ENCODE data around the gene PASD1.
"Not testable (repeated sequence)": the region's sequence is repeated elsewhere in the genome, so short reads cannot be mapped to it uniquely, and the experiment has no call there.

Gene PASD1

GRCh38 chrX:151564035-151564434 lies 560 bp downstream of the PASD1 start:
- DNase-seq: no peak
- H3K4me3 Mint-ChIP-seq: no peak overlapping the region
- H3K27ac Mint-ChIP-seq: no peak overlapping the region
- H3K4me1 Mint-ChIP-seq: no peaks in the 10 kb centered on the region
- no peak for ATAC-seq (replicated peaks)
- no peaks in the 10 kb centered on the region for H3K36me3 Mint-ChIP-seq
- no peaks in the 10 kb centered on the region for H3K27me3 Mint-ChIP-seq
- peaks cover 0 to 3% of the 10 kb centered on the region in 2 donors for H3K9me3 Mint-ChIP-seq

GRCh38 chrX:151566872-151567271 lies 3.4 kb downstream of the PASD1 start:
- DNase-seq; ATAC-seq (replicated peaks); H3K27ac Mint-ChIP-seq; H3K36me3 Mint-ChIP-seq; H3K27me3 Mint-ChIP-seq; H3K4me3 Mint-ChIP-seq; H3K9me3 Mint-ChIP-seq; H3K4me1 Mint-ChIP-seq: not testable (repeated sequence)

- no peaks in the 10 kb centered on the region for H3K36me3 Mint-ChIP-seq
- no peaks in the 10 kb centered on the region for H3K4me1 Mint-ChIP-seq
- no peak overlapping the region for H3K27ac Mint-ChIP-seq
- ATAC-seq (replicated peaks) (no peak), DNase-seq (no peak)
- H3K27me3 Mint-ChIP-seq: peaks cover 0 to 8% of the 10 kb centered on the region in 2 donors
- no peak overlapping the region for H3K4me3 Mint-ChIP-seq
- no peaks in the 10 kb centered on the region for H3K9me3 Mint-ChIP-seq
Observed at GRCh38 chrX:151570561-151570960, 7.1 kb downstream of the PASD1 start.

GRCh38 chrX:151593384-151593783 lies 29.9 kb downstream of the PASD1 start:
- ATAC-seq (replicated peaks); H3K9me3 Mint-ChIP-seq; DNase-seq; H3K27ac Mint-ChIP-seq; H3K27me3 Mint-ChIP-seq; H3K4me3 Mint-ChIP-seq; H3K4me1 Mint-ChIP-seq; H3K36me3 Mint-ChIP-seq: not testable (repeated sequence)

GRCh38 chrX:151596282-151596681 lies 32.8 kb downstream of the PASD1 start:
- Mint-ChIP-seq H3K9me3 (peaks cover 0 to 3% of the 10 kb centered on the region in 2 donors), H3K36me3 (no peaks in the 10 kb centered on the region), H3K4me3 (no peak overlapping the region), H3K27ac (no peak overlapping the region), H3K27me3 (peaks cover 0 to 4% of the 10 kb centered on the region in 2 donors), H3K4me1 (no peaks in the 10 kb centered on the region)
- DNase-seq: no peak
- ATAC-seq (replicated peaks): no peak

GRCh38 chrX:151604931-151605330 lies 41.5 kb downstream of the PASD1 start:
- Mint-ChIP-seq H3K27ac (no peak overlapping the region), H3K4me3 (no peak overlapping the region), H3K9me3 (no peaks in the 10 kb centered on the region), H3K36me3 (no peaks in the 10 kb centered on the region), H3K27me3 (no peaks in the 10 kb centered on the region), H3K4me1 (no peaks in the 10 kb centered on the region)
- ATAC-seq (replicated peaks) (no peak), DNase-seq (no peak)

- Mint-ChIP-seq H3K27ac (no peak overlapping the region), H3K36me3 (no peaks in the 10 kb centered on the region), H3K4me1 (no peaks in the 10 kb centered on the region), H3K9me3 (no peaks in the 10 kb centered on the region), H3K4me3 (no peak overlapping the region), H3K27me3 (no peaks in the 10 kb centered on the region)
- no peak for ATAC-seq (replicated peaks)
- DNase-seq: no peak
Observed at GRCh38 chrX:151609222-151609621, 45.7 kb downstream of the PASD1 start.

GRCh38 chrX:151621422-151621821 lies 57.9 kb downstream of the PASD1 start:
- H3K4me3 Mint-ChIP-seq: no peak overlapping the region
- no peaks in the 10 kb centered on the region for H3K4me1 Mint-ChIP-seq
- H3K9me3 Mint-ChIP-seq: no peaks in the 10 kb centered on the region
- ATAC-seq (replicated peaks): no peak
- DNase-seq: no peak
- no peak overlapping the region for H3K27ac Mint-ChIP-seq
- no peaks in the 10 kb centered on the region for H3K27me3 Mint-ChIP-seq
- no peaks in the 10 kb centered on the region for H3K36me3 Mint-ChIP-seq

- H3K36me3 Mint-ChIP-seq: no peaks in the 10 kb centered on the region
- no peak overlapping the region for H3K27ac Mint-ChIP-seq
- H3K9me3 Mint-ChIP-seq: no peaks in the 10 kb centered on the region
- DNase-seq: no peak
- no peak for ATAC-seq (replicated peaks)
- H3K4me1 Mint-ChIP-seq: no peaks in the 10 kb centered on the region
- no peak overlapping the region for H3K4me3 Mint-ChIP-seq
- no peaks in the 10 kb centered on the region for H3K27me3 Mint-ChIP-seq
Observed at GRCh38 chrX:151624677-151625076, 61.2 kb downstream of the PASD1 start.

- Mint-ChIP-seq H3K27ac (no peak overlapping the region), H3K4me3 (no peak overlapping the region), H3K27me3 (peaks cover 0 to under 1% of the 10 kb centered on the region in 2 donors), H3K4me1 (no peaks in the 10 kb centered on the region), H3K36me3 (no peaks in the 10 kb centered on the region), H3K9me3 (no peaks in the 10 kb centered on the region)
- ATAC-seq (replicated peaks): no peak
- DNase-seq: no peak
Observed at GRCh38 chrX:151631822-151632221, 68.3 kb downstream of the PASD1 start.

GRCh38 chrX:151633157-151633556 lies 69.7 kb downstream of the PASD1 start:
- peaks cover 0 to 3% of the 10 kb centered on the region in 2 donors for H3K27me3 Mint-ChIP-seq
- no peaks in the 10 kb centered on the region for H3K36me3 Mint-ChIP-seq
- H3K9me3 Mint-ChIP-seq: no peaks in the 10 kb centered on the region
- H3K4me3 Mint-ChIP-seq: no peak overlapping the region
- ATAC-seq (replicated peaks) (no peak), DNase-seq (no peak)
- H3K27ac Mint-ChIP-seq: no peak overlapping the region
- no peaks in the 10 kb centered on the region for H3K4me1 Mint-ChIP-seq

- no peaks in the 10 kb centered on the region for H3K9me3 Mint-ChIP-seq
- DNase-seq (no peak), ATAC-seq (replicated peaks) (no peak)
- no peaks in the 10 kb centered on the region for H3K4me1 Mint-ChIP-seq
- H3K27ac Mint-ChIP-seq: no peak overlapping the region
- no peak overlapping the region for H3K4me3 Mint-ChIP-seq
- peaks cover 0 to 8% of the 10 kb centered on the region in 2 donors for H3K27me3 Mint-ChIP-seq
- H3K36me3 Mint-ChIP-seq: no peaks in the 10 kb centered on the region
Observed at GRCh38 chrX:151634937-151635336, 71.5 kb downstream of the PASD1 start.

GRCh38 chrX:151641564-151641963 lies 78.1 kb downstream of the PASD1 start:
- Mint-ChIP-seq H3K9me3 (no peaks in the 10 kb centered on the region), H3K4me3 (no peak overlapping the region), H3K27ac (no peak overlapping the region), H3K27me3 (peaks cover 0 to 12% of the 10 kb centered on the region in 2 donors), H3K36me3 (no peaks in the 10 kb centered on the region), H3K4me1 (no peaks in the 10 kb centered on the region)
- DNase-seq: no peak
- ATAC-seq (replicated peaks): no peak

- Mint-ChIP-seq H3K27me3 (peaks cover 1 to 3% of the 10 kb centered on the region in 2 donors), H3K4me1 (no peaks in the 10 kb centered on the region), H3K9me3 (no peaks in the 10 kb centered on the region), H3K4me3 (no peak overlapping the region), H3K27ac (no peak overlapping the region), H3K36me3 (no peaks in the 10 kb centered on the region)
- ATAC-seq (replicated peaks) (no peak), DNase-seq (no peak)
Observed at GRCh38 chrX:151675121-151675746, 111.8 kb downstream of the PASD1 start.

GRCh38 chrX:151676196-151676595 lies 112.7 kb downstream of the PASD1 start:
- no peaks in the 10 kb centered on the region for H3K9me3 Mint-ChIP-seq
- H3K4me3 Mint-ChIP-seq: no peak overlapping the region

More at GRCh38 chrX:151676196-151676595, 112.7 kb downstream of the PASD1 start:
- Mint-ChIP-seq H3K27ac (no peak overlapping the region), H3K4me1 (no peaks in the 10 kb centered on the region), H3K27me3 (peaks cover 0 to 3% of the 10 kb centered on the region in 2 donors), H3K36me3 (no peaks in the 10 kb centered on the region)
- ATAC-seq (replicated peaks): no peak
- DNase-seq: no peak

Data from stimulated activated naive B cell treated with anti-CD40 and anti-IgM and Interleukin-4, amounts not matched to agents 10 μg/mL and 1 μg/mL and 100 μg/mL, for 72 hours (primary cell).